Measurements from ENCODE around the gene XG. TPM values are rescaled to one million over a fixed set of nuclear protein-coding genes. Genes with fewer than 3 reads are reported as not detected.
"Not testable (repeated sequence)": the region's sequence is repeated elsewhere in the genome, so short reads cannot be mapped to it uniquely, and the experiment has no call there.

The XG gene
- total RNA-seq, 1 experiment from 2014 or later = not detected

- H3K27me3 ChIP-seq (replicated peaks) = no peaks in the 10 kb centered on the region
- no peak overlapping the region for H3K4me3 ChIP-seq
- no peak overlapping the region for H3K27ac ChIP-seq
- no peaks in the 10 kb centered on the region for H3K9me3 ChIP-seq (replicated peaks)
- no peaks in the 10 kb centered on the region for H3K4me1 ChIP-seq (replicated peaks)
- H3K36me3 ChIP-seq = no peaks in the 10 kb centered on the region
- no peak for DNase-seq (ENCODE audit: low read depth in 1 of 2, low spot score in 2 of 2)
These were observed 549 bp upstream of the XG start for GRCh38 chrX:2751291-2751690.

- not testable (repeated sequence) for H3K4me1 ChIP-seq (replicated peaks); H3K36me3 ChIP-seq; DNase-seq (ENCODE audit: low read depth in 1 of 2, low spot score in 2 of 2); H3K9me3 ChIP-seq (replicated peaks); H3K27me3 ChIP-seq (replicated peaks); H3K27ac ChIP-seq; H3K4me3 ChIP-seq
These were observed 601 bp downstream of the XG start for GRCh38 chrX:2752441-2752840.

GRCh38 chrX:2755163-2755715 lies 3.4 kb downstream of the XG start:
- H3K4me1 ChIP-seq (replicated peaks); H3K27me3 ChIP-seq (replicated peaks); H3K4me3 ChIP-seq; H3K36me3 ChIP-seq; H3K9me3 ChIP-seq (replicated peaks); DNase-seq (ENCODE audit: low read depth in 1 of 2, low spot score in 2 of 2); H3K27ac ChIP-seq: not testable (repeated sequence)

GRCh38 chrX:2756548-2756947 lies 4.7 kb downstream of the XG start:
- H3K27ac ChIP-seq = no peak overlapping the region
- H3K27me3 ChIP-seq (replicated peaks) = no peaks in the 10 kb centered on the region
- no peaks in the 10 kb centered on the region for H3K9me3 ChIP-seq (replicated peaks)
- DNase-seq (ENCODE audit: low read depth in 1 of 2, low spot score in 2 of 2) = no peak
- H3K4me1 ChIP-seq (replicated peaks) = no peaks in the 10 kb centered on the region
- no peak overlapping the region for H3K4me3 ChIP-seq
- no peaks in the 10 kb centered on the region for H3K36me3 ChIP-seq

- no peaks in the 10 kb centered on the region for H3K27me3 ChIP-seq (replicated peaks)
- no peak overlapping the region for H3K4me3 ChIP-seq
- H3K4me1 ChIP-seq (replicated peaks) = no peaks in the 10 kb centered on the region
- no peaks in the 10 kb centered on the region for H3K9me3 ChIP-seq (replicated peaks)
- no peak for DNase-seq (ENCODE audit: low read depth in 1 of 2, low spot score in 2 of 2)
- no peak overlapping the region for H3K27ac ChIP-seq
- no peaks in the 10 kb centered on the region for H3K36me3 ChIP-seq
These were observed 9.4 kb downstream of the XG start for GRCh38 chrX:2761246-2761645.

GRCh38 chrX:2762671-2763070 lies 10.8 kb downstream of the XG start:
- not testable (repeated sequence) for DNase-seq (ENCODE audit: low read depth in 1 of 2, low spot score in 2 of 2); H3K4me1 ChIP-seq (replicated peaks); H3K27me3 ChIP-seq (replicated peaks); H3K36me3 ChIP-seq; H3K27ac ChIP-seq; H3K9me3 ChIP-seq (replicated peaks); H3K4me3 ChIP-seq

- not testable (repeated sequence) for H3K9me3 ChIP-seq (replicated peaks); DNase-seq (ENCODE audit: low read depth in 1 of 2, low spot score in 2 of 2); H3K4me3 ChIP-seq; H3K27me3 ChIP-seq (replicated peaks); H3K27ac ChIP-seq; H3K4me1 ChIP-seq (replicated peaks); H3K36me3 ChIP-seq
These were observed 13.1 kb downstream of the XG start for GRCh38 chrX:2764766-2765548.

- DNase-seq (ENCODE audit: low read depth in 1 of 2, low spot score in 2 of 2) = no peak
- Histone ChIP-seq H3K4me1 (replicated peaks) (no peaks in the 10 kb centered on the region), H3K27me3 (replicated peaks) (no peaks in the 10 kb centered on the region), H3K36me3 (no peaks in the 10 kb centered on the region), H3K4me3 (no peak overlapping the region), H3K27ac (no peak overlapping the region), H3K9me3 (replicated peaks) (no peaks in the 10 kb centered on the region)
These were observed 13.7 kb downstream of the XG start for GRCh38 chrX:2765549-2765830.

- no peaks in the 10 kb centered on the region for H3K27me3 ChIP-seq (replicated peaks)
- H3K36me3 ChIP-seq = no peaks in the 10 kb centered on the region
- H3K4me1 ChIP-seq (replicated peaks) = no peaks in the 10 kb centered on the region
- no peak overlapping the region for H3K4me3 ChIP-seq
- DNase-seq (ENCODE audit: low read depth in 1 of 2, low spot score in 2 of 2) = no peak
- H3K27ac ChIP-seq = no peak overlapping the region
- no peaks in the 10 kb centered on the region for H3K9me3 ChIP-seq (replicated peaks)
These were observed 15.1 kb downstream of the XG start for GRCh38 chrX:2766906-2767305.

GRCh38 chrX:2767631-2768455 lies 16.0 kb downstream of the XG start:
- no peak for DNase-seq (ENCODE audit: low read depth in 1 of 2, low spot score in 2 of 2)
- no peak overlapping the region for H3K4me3 ChIP-seq
- H3K9me3 ChIP-seq (replicated peaks) = no peaks in the 10 kb centered on the region
- no peaks in the 10 kb centered on the region for H3K4me1 ChIP-seq (replicated peaks)
- H3K36me3 ChIP-seq = no peaks in the 10 kb centered on the region
- no peaks in the 10 kb centered on the region for H3K27me3 ChIP-seq (replicated peaks)
- no peak overlapping the region for H3K27ac ChIP-seq

GRCh38 chrX:2769615-2770014 lies 17.8 kb downstream of the XG start:
- no peaks in the 10 kb centered on the region for H3K4me1 ChIP-seq (replicated peaks)

GRCh38 chrX:2773166-2774055 lies 21.6 kb downstream of the XG start:
- H3K4me3 ChIP-seq; DNase-seq (ENCODE audit: low read depth in 1 of 2, low spot score in 2 of 2); H3K9me3 ChIP-seq (replicated peaks); H3K27me3 ChIP-seq (replicated peaks); H3K36me3 ChIP-seq; H3K4me1 ChIP-seq (replicated peaks); H3K27ac ChIP-seq: not testable (repeated sequence)

More at GRCh38 chrX:2769615-2770014, 17.8 kb downstream of the XG start:
- Histone ChIP-seq H3K27me3 (replicated peaks) (no peaks in the 10 kb centered on the region), H3K27ac (no peak overlapping the region), H3K36me3 (no peaks in the 10 kb centered on the region), H3K9me3 (replicated peaks) (no peaks in the 10 kb centered on the region), H3K4me3 (no peak overlapping the region)
- DNase-seq (ENCODE audit: low read depth in 1 of 2, low spot score in 2 of 2) = no peak

GRCh38 chrX:2774057-2774456 lies 22.2 kb downstream of the XG start:
- Histone ChIP-seq H3K27me3 (replicated peaks) (no peaks in the 10 kb centered on the region), H3K4me3 (no peak overlapping the region), H3K9me3 (replicated peaks) (no peaks in the 10 kb centered on the region), H3K27ac (no peak overlapping the region), H3K4me1 (replicated peaks) (no peaks in the 10 kb centered on the region), H3K36me3 (no peaks in the 10 kb centered on the region)
- DNase-seq (ENCODE audit: low read depth in 1 of 2, low spot score in 2 of 2) = no peak

GRCh38 chrX:2774776-2775175 lies 22.9 kb downstream of the XG start:
- DNase-seq (ENCODE audit: low read depth in 1 of 2, low spot score in 2 of 2) = no peak
- Histone ChIP-seq H3K4me3 (no peak overlapping the region), H3K36me3 (no peaks in the 10 kb centered on the region), H3K27ac (no peak overlapping the region), H3K27me3 (replicated peaks) (no peaks in the 10 kb centered on the region), H3K4me1 (replicated peaks) (no peaks in the 10 kb centered on the region), H3K9me3 (replicated peaks) (no peaks in the 10 kb centered on the region)

Data from SJSA1 (cell line).